ENCODE data around the gene TSHZ1. TPM values are rescaled to one million over a fixed set of nuclear protein-coding genes. Genes with fewer than 3 reads are reported as not detected.

Gene TSHZ1
- total and polyA plus RNA-seq, 4 donors, result 4.2 to 6.6 (median 5.6) TPM

- Histone ChIP-seq H3K36me3 (ENCODE audit: control insufficient read depth in 4 of 4, insufficient read depth in 3 of 4, low read depth in 1 of 4, low read length in 3 of 4) (peaks cover 0 to 18% (median 4%) of the 10 kb centered on the region in 4 donors), H3K9me3 (ENCODE audit: control insufficient read depth in 4 of 4, low read length in 3 of 4) (no peaks in the 10 kb centered on the region), H3K4me1 (ENCODE audit: control insufficient read depth in 4 of 4, insufficient read depth in 4 of 4, low read length in 3 of 4) (peaks cover 0 to 15% (median 12%) of the 10 kb centered on the region in 4 donors), H3K27me3 (ENCODE audit: control insufficient read depth in 4 of 4, insufficient read depth in 4 of 4, low read length in 3 of 4) (no peaks in the 10 kb centered on the region), H3K27ac (ENCODE audit: low read depth in 1 of 2, low read length in 2 of 2) (no peak overlapping the region), H3K4me3 (ENCODE audit: low read depth in 1 of 3, low read length in 3 of 3) (no peak overlapping the region), H3K9ac (ENCODE audit: low read depth in 1 of 2, low read length in 2 of 2) (no peak overlapping the region)
- 96% methylated on average over 13 of the region's 13 CpGs for WGBS
- no peak for DNase-seq (ENCODE audit: low spot score)
- TF ChIP-seq REST (IDR thresholded peaks at IDR 0.05) (no peak), EGR1 (IDR thresholded peaks at IDR 0.05; ENCODE audit: low read depth in 2 of 2) (no peak), GABPA (IDR thresholded peaks at IDR 0.05 in 1 of 2, conservative IDR thresholded peaks at IDR 0.05 in 1 of 2) (no peak)
Measured at GRCh38 chr18:75200071-75200470, 10.5 kb upstream of the TSHZ1 start.

- DNase-seq (ENCODE audit: low spot score), result no peak
- no peak overlapping the region for H3K9ac ChIP-seq (ENCODE audit: low read depth in 1 of 2, low read length in 2 of 2)
- H3K4me1 ChIP-seq (ENCODE audit: control insufficient read depth in 4 of 4, insufficient read depth in 4 of 4, low read length in 3 of 4), result peaks cover 0 to 20% (median 15%) of the 10 kb centered on the region in 4 donors
- no peaks in the 10 kb centered on the region for H3K9me3 ChIP-seq (ENCODE audit: control insufficient read depth in 4 of 4, low read length in 3 of 4)
- 93% methylated on average over 7 of the region's 7 CpGs for WGBS
- H3K36me3 ChIP-seq (ENCODE audit: control insufficient read depth in 4 of 4, insufficient read depth in 3 of 4, low read depth in 1 of 4, low read length in 3 of 4), result peaks cover 0 to 18% (median 4%) of the 10 kb centered on the region in 4 donors
- H3K27me3 ChIP-seq (ENCODE audit: control insufficient read depth in 4 of 4, insufficient read depth in 4 of 4, low read length in 3 of 4), result no peaks in the 10 kb centered on the region
- H3K27ac ChIP-seq (ENCODE audit: low read depth in 1 of 2, low read length in 2 of 2), result no peak overlapping the region
- no peak overlapping the region for H3K4me3 ChIP-seq (ENCODE audit: low read depth in 1 of 3, low read length in 3 of 3)
- TF ChIP-seq RXRA (IDR thresholded peaks at IDR 0.05) (no peak), YY1 (IDR thresholded peaks at IDR 0.05) (no peak), CTCF (IDR thresholded peaks at IDR 0.05; ENCODE audit: low read depth, low read length, missing input control) (no peak), RAD21 (IDR thresholded peaks at IDR 0.05) (no peak), EGR1 (IDR thresholded peaks at IDR 0.05; ENCODE audit: low read depth in 2 of 2) (no peak), ATF3 (IDR thresholded peaks at IDR 0.05) (no peak), HNF4A (conservative IDR thresholded peaks at IDR 0.05) (no peak), MAX (IDR thresholded peaks at IDR 0.05) (no peak), NR2F2 (IDR thresholded peaks at IDR 0.05) (no peak), JUND (IDR thresholded peaks at IDR 0.05) (no peak), TAF1 (conservative IDR thresholded peaks at IDR 0.05) (no peak), GABPA (IDR thresholded peaks at IDR 0.05 in 1 of 2, conservative IDR thresholded peaks at IDR 0.05 in 1 of 2) (no peak), ZBTB33 (IDR thresholded peaks at IDR 0.05) (no peak), SP1 (IDR thresholded peaks at IDR 0.05) (no peak), FOXA2 (IDR thresholded peaks at IDR 0.05) (no peak), FOXA1 (IDR thresholded peaks at IDR 0.05) (no peak), REST (IDR thresholded peaks at IDR 0.05) (no peak), HNF4G (IDR thresholded peaks at IDR 0.05) (no peak)
Measured at GRCh38 chr18:75200605-75201280, 9.9 kb upstream of the TSHZ1 start.
